ENCODE measurements around the gene MPLKIP. TPM values are rescaled to one million over a fixed set of nuclear protein-coding genes. Genes with fewer than 3 reads are reported as not detected.

The MPLKIP gene
- total and polyA plus RNA-seq, 4 donors, result 20.5 to 45.0 (median 31.7) TPM

DNA sequence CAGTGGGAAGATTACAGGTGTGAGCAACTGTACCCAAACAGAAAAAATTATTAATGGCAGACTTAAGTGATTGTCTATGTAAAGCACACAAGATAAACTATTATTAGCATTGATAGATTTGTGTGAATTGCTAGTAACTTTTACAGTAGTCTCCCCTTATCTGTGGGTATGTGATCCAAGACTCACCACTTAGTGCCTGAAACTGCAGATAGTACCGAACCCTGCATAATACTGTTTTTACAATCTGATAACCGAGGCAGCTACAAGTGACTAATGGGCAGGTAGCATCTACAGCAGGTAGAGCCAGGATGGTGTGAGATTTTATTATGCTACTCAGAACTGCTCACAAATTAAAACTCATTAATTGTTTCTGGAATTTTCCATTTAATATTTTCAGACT is 31.5 kb downstream of the MPLKIP start:
- Histone ChIP-seq H3K9ac (ENCODE audit: low read depth in 1 of 2, low read length in 2 of 2) (no peak overlapping the region), H3K27ac (ENCODE audit: low read depth in 1 of 2, low read length in 2 of 2) (no peak overlapping the region), H3K9me3 (ENCODE audit: control insufficient read depth in 4 of 4, low read length in 3 of 4) (no peaks in the 10 kb centered on the region), H3K4me3 (ENCODE audit: low read depth in 1 of 3, low read length in 3 of 3) (no peak overlapping the region), H3K36me3 (ENCODE audit: control insufficient read depth in 4 of 4, insufficient read depth in 3 of 4, low read depth in 1 of 4, low read length in 3 of 4) (peaks cover 0 to 1% (median 0%) of the 10 kb centered on the region in 4 donors), H3K4me1 (ENCODE audit: control insufficient read depth in 4 of 4, insufficient read depth in 4 of 4, low read length in 3 of 4) (peaks cover 5 to 12% (median 11%) of the 10 kb centered on the region in 4 donors), H3K27me3 (ENCODE audit: control insufficient read depth in 4 of 4, insufficient read depth in 4 of 4, low read length in 3 of 4) (no peaks in the 10 kb centered on the region)
- DNase-seq (ENCODE audit: low spot score), result no peak
- WGBS, result 92% methylated on average over 2 of the region's 2 CpGs
- TF ChIP-seq TAF1 (conservative IDR thresholded peaks at IDR 0.05) (no peak), EGR1 (IDR thresholded peaks at IDR 0.05; ENCODE audit: low read depth in 2 of 2) (no peak), NR2F2 (IDR thresholded peaks at IDR 0.05) (no peak), HNF4A (conservative IDR thresholded peaks at IDR 0.05) (no peak), GABPA (IDR thresholded peaks at IDR 0.05 in 1 of 2, conservative IDR thresholded peaks at IDR 0.05 in 1 of 2) (no peak), HNF4G (IDR thresholded peaks at IDR 0.05) (no peak), RAD21 (IDR thresholded peaks at IDR 0.05) (no peak), FOXA1 (IDR thresholded peaks at IDR 0.05) (no peak), YY1 (IDR thresholded peaks at IDR 0.05) (no peak), SP1 (IDR thresholded peaks at IDR 0.05) (no peak)
- TF ChIP-seq, protein P1, sequence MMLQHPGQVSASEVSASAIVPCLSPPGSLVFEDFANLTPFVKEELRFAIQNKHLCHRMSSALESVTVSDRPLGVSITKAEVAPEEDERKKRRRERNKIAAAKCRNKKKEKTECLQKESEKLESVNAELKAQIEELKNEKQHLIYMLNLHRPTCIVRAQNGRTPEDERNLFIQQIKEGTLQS (IDR thresholded peaks at IDR 0.05), result no peak
- TF ChIP-seq, protein P2, sequence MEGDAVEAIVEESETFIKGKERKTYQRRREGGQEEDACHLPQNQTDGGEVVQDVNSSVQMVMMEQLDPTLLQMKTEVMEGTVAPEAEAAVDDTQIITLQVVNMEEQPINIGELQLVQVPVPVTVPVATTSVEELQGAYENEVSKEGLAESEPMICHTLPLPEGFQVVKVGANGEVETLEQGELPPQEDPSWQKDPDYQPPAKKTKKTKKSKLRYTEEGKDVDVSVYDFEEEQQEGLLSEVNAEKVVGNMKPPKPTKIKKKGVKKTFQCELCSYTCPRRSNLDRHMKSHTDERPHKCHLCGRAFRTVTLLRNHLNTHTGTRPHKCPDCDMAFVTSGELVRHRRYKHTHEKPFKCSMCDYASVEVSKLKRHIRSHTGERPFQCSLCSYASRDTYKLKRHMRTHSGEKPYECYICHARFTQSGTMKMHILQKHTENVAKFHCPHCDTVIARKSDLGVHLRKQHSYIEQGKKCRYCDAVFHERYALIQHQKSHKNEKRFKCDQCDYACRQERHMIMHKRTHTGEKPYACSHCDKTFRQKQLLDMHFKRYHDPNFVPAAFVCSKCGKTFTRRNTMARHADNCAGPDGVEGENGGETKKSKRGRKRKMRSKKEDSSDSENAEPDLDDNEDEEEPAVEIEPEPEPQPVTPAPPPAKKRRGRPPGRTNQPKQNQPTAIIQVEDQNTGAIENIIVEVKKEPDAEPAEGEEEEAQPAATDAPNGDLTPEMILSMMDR (IDR thresholded peaks at IDR 0.05; ENCODE audit: low read depth, low read length, missing input control), result no peak
- TF ChIP-seq, protein P3, sequence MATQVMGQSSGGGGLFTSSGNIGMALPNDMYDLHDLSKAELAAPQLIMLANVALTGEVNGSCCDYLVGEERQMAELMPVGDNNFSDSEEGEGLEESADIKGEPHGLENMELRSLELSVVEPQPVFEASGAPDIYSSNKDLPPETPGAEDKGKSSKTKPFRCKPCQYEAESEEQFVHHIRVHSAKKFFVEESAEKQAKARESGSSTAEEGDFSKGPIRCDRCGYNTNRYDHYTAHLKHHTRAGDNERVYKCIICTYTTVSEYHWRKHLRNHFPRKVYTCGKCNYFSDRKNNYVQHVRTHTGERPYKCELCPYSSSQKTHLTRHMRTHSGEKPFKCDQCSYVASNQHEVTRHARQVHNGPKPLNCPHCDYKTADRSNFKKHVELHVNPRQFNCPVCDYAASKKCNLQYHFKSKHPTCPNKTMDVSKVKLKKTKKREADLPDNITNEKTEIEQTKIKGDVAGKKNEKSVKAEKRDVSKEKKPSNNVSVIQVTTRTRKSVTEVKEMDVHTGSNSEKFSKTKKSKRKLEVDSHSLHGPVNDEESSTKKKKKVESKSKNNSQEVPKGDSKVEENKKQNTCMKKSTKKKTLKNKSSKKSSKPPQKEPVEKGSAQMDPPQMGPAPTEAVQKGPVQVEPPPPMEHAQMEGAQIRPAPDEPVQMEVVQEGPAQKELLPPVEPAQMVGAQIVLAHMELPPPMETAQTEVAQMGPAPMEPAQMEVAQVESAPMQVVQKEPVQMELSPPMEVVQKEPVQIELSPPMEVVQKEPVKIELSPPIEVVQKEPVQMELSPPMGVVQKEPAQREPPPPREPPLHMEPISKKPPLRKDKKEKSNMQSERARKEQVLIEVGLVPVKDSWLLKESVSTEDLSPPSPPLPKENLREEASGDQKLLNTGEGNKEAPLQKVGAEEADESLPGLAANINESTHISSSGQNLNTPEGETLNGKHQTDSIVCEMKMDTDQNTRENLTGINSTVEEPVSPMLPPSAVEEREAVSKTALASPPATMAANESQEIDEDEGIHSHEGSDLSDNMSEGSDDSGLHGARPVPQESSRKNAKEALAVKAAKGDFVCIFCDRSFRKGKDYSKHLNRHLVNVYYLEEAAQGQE (IDR thresholded peaks at IDR 0.05), result no peak

DNA sequence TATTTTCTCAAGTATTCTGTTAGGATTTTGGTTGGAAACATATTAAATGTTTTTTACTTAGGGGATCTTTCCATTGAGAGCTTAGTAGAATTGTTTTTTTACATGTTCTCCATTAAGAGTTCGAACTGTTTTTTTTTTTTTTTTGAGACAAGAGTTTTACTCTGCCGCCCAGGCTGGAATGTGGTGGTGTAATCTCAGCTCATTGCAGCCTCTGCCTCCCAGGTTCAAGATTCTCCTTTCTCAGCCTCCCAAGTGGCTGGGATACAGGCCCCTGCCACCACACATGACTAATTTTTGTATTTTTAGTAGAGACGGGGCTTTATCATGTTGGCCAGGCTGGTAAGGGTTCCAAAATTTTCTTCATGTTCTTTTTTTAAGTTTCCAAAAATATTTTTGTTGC is 33.2 kb downstream of the MPLKIP start:
- H3K27ac ChIP-seq (ENCODE audit: low read depth in 1 of 2, low read length in 2 of 2), result no peak overlapping the region
- H3K4me3 ChIP-seq (ENCODE audit: low read depth in 1 of 3, low read length in 3 of 3), result no peak overlapping the region
- H3K36me3 ChIP-seq (ENCODE audit: control insufficient read depth in 4 of 4, insufficient read depth in 3 of 4, low read depth in 1 of 4, low read length in 3 of 4), result no peaks in the 10 kb centered on the region
- H3K4me1 ChIP-seq (ENCODE audit: control insufficient read depth in 4 of 4, insufficient read depth in 4 of 4, low read length in 3 of 4), result peaks cover 8 to 29% (median 24%) of the 10 kb centered on the region in 4 donors
- no peak overlapping the region for H3K9ac ChIP-seq (ENCODE audit: low read depth in 1 of 2, low read length in 2 of 2)
- no peaks in the 10 kb centered on the region for H3K27me3 ChIP-seq (ENCODE audit: control insufficient read depth in 4 of 4, insufficient read depth in 4 of 4, low read length in 3 of 4)
- no peak for TF ChIP-seq JUND (IDR thresholded peaks at IDR 0.05)
- no peak for TF ChIP-seq GABPA (IDR thresholded peaks at IDR 0.05 in 1 of 2, conservative IDR thresholded peaks at IDR 0.05 in 1 of 2)
- TF ChIP-seq, protein P2 (IDR thresholded peaks at IDR 0.05; ENCODE audit: low read depth, low read length, missing input control), result no peak
- TF ChIP-seq HNF4A (conservative IDR thresholded peaks at IDR 0.05), result no peak
- TF ChIP-seq NR2F2 (IDR thresholded peaks at IDR 0.05), result no peak
- TF ChIP-seq, protein P4, sequence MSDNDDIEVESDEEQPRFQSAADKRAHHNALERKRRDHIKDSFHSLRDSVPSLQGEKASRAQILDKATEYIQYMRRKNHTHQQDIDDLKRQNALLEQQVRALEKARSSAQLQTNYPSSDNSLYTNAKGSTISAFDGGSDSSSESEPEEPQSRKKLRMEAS (IDR thresholded peaks at IDR 0.05), result no peak
- no peak for TF ChIP-seq FOXA2 (IDR thresholded peaks at IDR 0.05)
- no peak for TF ChIP-seq TAF1 (conservative IDR thresholded peaks at IDR 0.05)
- no peak for TF ChIP-seq FOXA1 (IDR thresholded peaks at IDR 0.05)
- no peak for TF ChIP-seq YY1 (IDR thresholded peaks at IDR 0.05)
- TF ChIP-seq SP1 (IDR thresholded peaks at IDR 0.05), result no peak
- no peak for TF ChIP-seq RXRA (IDR thresholded peaks at IDR 0.05)
- H3K9me3 ChIP-seq (ENCODE audit: control insufficient read depth in 4 of 4, low read length in 3 of 4), result no peaks in the 10 kb centered on the region
- DNase-seq (ENCODE audit: low spot score), result no peak
- WGBS, result 58% methylated on average over 3 of the region's 3 CpGs
